H9 (cell line): ENCODE data around the gene ATP5PB. TPM values are rescaled to one million over a fixed set of nuclear protein-coding genes. Genes with fewer than 3 reads are reported as not detected.

ENCODE experiments used
- DNase-seq: peaks from one replicate; pipeline ENCODE4 v3.0.0-alpha.2; 2017
- H2AFZ ChIP-seq: one replicate; pipeline ENCODE4 v1.6.1; 2013; ENCODE audit warnings: mild to moderate bottlenecking, low read length, control low read depth, moderate library complexity
- H2AK5ac ChIP-seq: 2 replicates; pipeline ENCODE4 v1.6.1; 2013; ENCODE audit warnings: low read length, control low read depth, mixed read lengths; ENCODE audit not compliant: insufficient read length
- H2BK120ac ChIP-seq: one replicate; pipeline ENCODE4 v1.6.1; 2013; ENCODE audit warnings: low read depth, mild to moderate bottlenecking, low read length, control low read depth, inconsistent platforms; ENCODE audit not compliant: poor library complexity, severe bottlenecking
- H2BK12ac ChIP-seq: 2 replicates; pipeline ENCODE4 v1.6.1; 2013; ENCODE audit warnings: low read length, control low read depth, mixed read lengths, low read depth; ENCODE audit not compliant: insufficient read length
- H2BK15ac ChIP-seq: 2 replicates; pipeline ENCODE4 v1.6.1; 2013; ENCODE audit warnings: low read depth, low read length, control low read depth
- H2BK20ac ChIP-seq: one replicate; pipeline ENCODE4 v1.6.1; 2013; ENCODE audit warnings: low read depth, mild to moderate bottlenecking, low read length, control low read depth, inconsistent platforms; ENCODE audit not compliant: poor library complexity, severe bottlenecking
- H2BK5ac ChIP-seq: 2 replicates; pipeline ENCODE4 v1.6.1; 2013; ENCODE audit warnings: low read length, control low read depth, mixed read lengths; ENCODE audit not compliant: insufficient read length
- H3K14ac ChIP-seq: 2 replicates; pipeline ENCODE4 v1.6.1; 2013; ENCODE audit warnings: low read length, control low read depth; ENCODE audit not compliant: insufficient read depth
- H3K18ac ChIP-seq: 2 replicates; pipeline ENCODE4 v1.6.1; 2013; ENCODE audit warnings: low read depth, mild to moderate bottlenecking, mixed read lengths, low read length, control low read depth; ENCODE audit not compliant: insufficient read length
- H3K23ac ChIP-seq: 2 replicates; pipeline ENCODE4 v1.6.1; 2013; ENCODE audit warnings: low read length, control low read depth, mixed read lengths, low read depth; ENCODE audit not compliant: insufficient read length
- H3K23me2 ChIP-seq: 2 replicates; pipeline ENCODE4 v1.6.1; 2013; ENCODE audit warnings: low read depth, mild to moderate bottlenecking, mixed read lengths, low read length, control low read depth; ENCODE audit not compliant: insufficient read length, poor library complexity, severe bottlenecking
- H3K27ac ChIP-seq: 2 replicates; pipeline ENCODE4 v1.5.1; 2013; ENCODE audit warnings: low read length, control low read depth, mixed read lengths, low read depth; ENCODE audit not compliant: insufficient read length
- H3K27me3 ChIP-seq: 2 replicates; pipeline ENCODE4 v1.6.1; 2013; ENCODE audit warnings: low read length, control low read depth, inconsistent platforms; ENCODE audit not compliant: insufficient read depth
- H3K4ac ChIP-seq: 2 replicates; pipeline ENCODE4 v1.6.1; 2013; ENCODE audit warnings: low read depth, mild to moderate bottlenecking, control low read depth, inconsistent platforms, low read length, moderate library complexity
- H3K4me1 ChIP-seq: 2 replicates; pipeline ENCODE4 v1.6.1; 2013; ENCODE audit warnings: low read length, control low read depth, inconsistent platforms; ENCODE audit not compliant: insufficient read depth
- H3K4me2 ChIP-seq: 2 replicates; pipeline ENCODE4 v1.6.1; 2013; ENCODE audit warnings: low read length, control low read depth, mixed read lengths; ENCODE audit not compliant: insufficient read length, insufficient read depth
- H3K56ac ChIP-seq: 2 replicates; pipeline ENCODE4 v1.6.1; 2013; ENCODE audit warnings: low read depth, mild to moderate bottlenecking, mixed read lengths, low read length, control low read depth; ENCODE audit not compliant: insufficient read length
- H3K79me1 ChIP-seq: 2 replicates; pipeline ENCODE4 v1.6.1; 2013; ENCODE audit warnings: low read depth, mild to moderate bottlenecking, moderate library complexity, low read length, control low read depth, inconsistent platforms; ENCODE audit not compliant: insufficient read depth, poor library complexity, severe bottlenecking
- H3K79me2 ChIP-seq: 2 replicates; pipeline ENCODE4 v1.6.1; 2013; ENCODE audit warnings: low read length, control low read depth, inconsistent platforms; ENCODE audit not compliant: insufficient read depth
- H3K9ac ChIP-seq: 2 replicates; pipeline ENCODE4 v1.6.1; 2013; ENCODE audit warnings: low read length, control low read depth, mixed read lengths; ENCODE audit not compliant: insufficient read length; ENCODE audit errors: extremely low read depth
- H3K9me3 ChIP-seq: one replicate; pipeline ENCODE4 v1.6.1; 2013; ENCODE audit warnings: low read depth, low read length, inconsistent platforms; ENCODE audit not compliant: control insufficient read depth
- H3T11ph ChIP-seq: one replicate; pipeline ENCODE4 v1.6.1; 2013; ENCODE audit warnings: mild to moderate bottlenecking, low read length, control low read depth, inconsistent platforms
- H4K20me1 ChIP-seq: one replicate; pipeline ENCODE4 v1.6.1; 2013; ENCODE audit not compliant: control insufficient read depth, insufficient read length, insufficient read depth
- H4K5ac ChIP-seq: 2 replicates; pipeline ENCODE4 v1.6.1; 2013; ENCODE audit warnings: low read depth, mild to moderate bottlenecking, mixed read lengths, low read length, control low read depth; ENCODE audit not compliant: insufficient read length
- H4K8ac ChIP-seq: replicated peaks from 2 replicates; pipeline ENCODE4 v1.6.1; 2013; ENCODE audit warnings: low read length, control low read depth, mixed read lengths, low read depth; ENCODE audit not compliant: insufficient read length
- H4K91ac ChIP-seq: 2 replicates; pipeline ENCODE4 v1.6.1; 2013; ENCODE audit warnings: low read depth, mild to moderate bottlenecking, moderate library complexity, mixed read lengths, low read length, control low read depth; ENCODE audit not compliant: insufficient read length
- H3K27ac Mint-ChIP-seq, 3 experiments: 2 replicates in 2 of 3; 3 replicates in 1 of 3; pipeline ENCODE4 v1.8.0; 2020 to 2021; ENCODE audit warnings: mixed read lengths in 3 of 3, mild to moderate bottlenecking in 1 of 3, moderate library complexity in 1 of 3
- H3K27me3 Mint-ChIP-seq: 2 replicates; pipeline ENCODE4 v1.8.0; 2021; ENCODE audit warnings: low read depth, mild to moderate bottlenecking, moderate library complexity, mixed read lengths
- H3K36me3 Mint-ChIP-seq, 3 experiments: 2 replicates in 2 of 3; 3 replicates in 1 of 3; pipeline ENCODE4 v1.8.0; 2020 to 2021; ENCODE audit warnings: low read depth in 3 of 3, mixed read lengths in 3 of 3; ENCODE audit not compliant: insufficient read depth in 1 of 3
- H3K4me1 Mint-ChIP-seq, 2 experiments: 2 replicates each; pipeline ENCODE4 v1.8.0; 2020; ENCODE audit warnings: mixed read lengths in 2 of 2
- H3K4me3 Mint-ChIP-seq, 2 experiments: 2 replicates in 1 of 2; 3 replicates in 1 of 2; pipeline ENCODE4 v1.8.0; 2020 to 2021; ENCODE audit warnings: mild to moderate bottlenecking in 2 of 2, mixed read lengths in 2 of 2, moderate library complexity in 1 of 2
- H3K9me3 Mint-ChIP-seq, 2 experiments: 2 replicates in 1 of 2; 3 replicates in 1 of 2; pipeline ENCODE4 v1.8.0; 2020; ENCODE audit warnings: mild to moderate bottlenecking in 2 of 2, mixed read lengths in 2 of 2, moderate library complexity in 1 of 2
- CTCF ChIP-seq: fragments of 200-600 bp; sonication (generic); conservative IDR thresholded peaks from 3 replicates; pipeline ENCODE4 v1.8.0; 2021; ENCODE audit warnings: antibody characterized with exemption, mild to moderate bottlenecking
- WGBS: extraction: QIAGEN DNeasy Blood & Tissue Kit; methylation state at CpG from one replicate; pipeline ENCODE4 v1.1.7; 2013; ENCODE audit warnings: missing lambda C conversion rate, low lambda C conversion rate, mixed read lengths; ENCODE audit not compliant: insufficient read length; ENCODE audit errors: extremely low coverage; 5-methylcytosine and 5-hydroxymethylcytosine counted together
- total RNA-seq: library from RNA; stranded (reverse); gene quantifications from 2 replicates; pipeline ENCODE4 v1.2.1, GENCODE V29; 2021

Gene ATP5PB
- total RNA-seq, 1 experiment from 2014 or later: 250 TPM

GRCh38 chr1:111420377-111420776, 28.9 kb upstream of the ATP5PB start:
- no peak overlapping the region for H3K27ac Mint-ChIP-seq
- no CpG with 5 or more reads among the region's 5 CpGs for WGBS

More at GRCh38 chr1:111420377-111420776, 28.9 kb upstream of the ATP5PB start:
- Histone ChIP-seq H4K91ac (no peak overlapping the region), H4K5ac (no peak overlapping the region), H3T11ph (no peak overlapping the region), H3K14ac (no peak overlapping the region), H4K20me1 (no peaks in the 10 kb centered on the region), H2BK20ac (no peak overlapping the region), H3K27ac (no peak overlapping the region), H3K56ac (no peak overlapping the region), H2BK15ac (no peak overlapping the region), H3K9me3 (no peaks in the 10 kb centered on the region), H3K18ac (no peak overlapping the region), H3K27me3 (no peaks in the 10 kb centered on the region), H3K23me2 (no peaks in the 10 kb centered on the region), H3K79me1 (no peaks in the 10 kb centered on the region), H3K4ac (no peak overlapping the region), H3K23ac (no peak overlapping the region), H3K79me2 (no peaks in the 10 kb centered on the region), H2AK5ac (no peak overlapping the region), H2BK12ac (no peak overlapping the region), H3K4me2 (no peak overlapping the region), H3K9ac (no peak overlapping the region), H2AFZ (no peak overlapping the region), H2BK120ac (no peak overlapping the region), H3K4me1 (no peaks in the 10 kb centered on the region), H2BK5ac (no peak overlapping the region), H4K8ac (no peak overlapping the region)
- Mint-ChIP-seq H3K36me3 (no peaks in the 10 kb centered on the region), H3K9me3 (no peaks in the 10 kb centered on the region), H3K4me3 (no peak overlapping the region), H3K4me1 (peaks cover 3 to 7% of the 10 kb centered on the region in 2 experiments), H3K27me3 (peaks cover 6% of the 10 kb centered on the region)
- TF ChIP-seq CTCF: no peak
- DNase-seq: no peak
